CD4-positive, alpha-beta memory T cell (primary cell): ENCODE data around the gene WDR5B. TPM values are rescaled to one million over a fixed set of nuclear protein-coding genes. Genes with fewer than 3 reads are reported as not detected.

Experiments
- CTCF ChIA-PET: fragments of 350-600 bp; sonication (Branson Sonifier 250); formaldehyde crosslinking; loops from one replicate; lab custom pipeline; 2021; ENCODE audit warnings: inconsistent platforms; ENCODE audit not compliant: partially characterized antibody; lab: Charles Lee
- POLR2A ChIA-PET: fragments of 350-600 bp; sonication (Branson Sonifier 250); formaldehyde crosslinking; loops from one replicate; lab custom pipeline; 2021; ENCODE audit not compliant: partially characterized antibody; lab: Charles Lee
- DNase-seq, 5 donors: peaks; one replicate each; pipeline versions ENCODE4 v3.0.0 to v3.0.0-alpha.2; 2020 to 2022; ENCODE audit warnings: mixed read lengths in 1 of 5
- H3K27ac ChIP-seq: one replicate; pipeline ENCODE4 v1.7.0; 2013; ENCODE audit warnings: low read depth, low read length
- H3K27me3 ChIP-seq: 2 replicates; pipeline ENCODE4 v1.7.0; 2013; ENCODE audit warnings: mild to moderate bottlenecking, low read length, moderate library complexity; ENCODE audit not compliant: insufficient read depth
- H3K36me3 ChIP-seq: 2 replicates; pipeline ENCODE4 v1.7.0; 2013; ENCODE audit warnings: mild to moderate bottlenecking, low read length, moderate library complexity; ENCODE audit not compliant: insufficient read depth
- H3K4me1 ChIP-seq: 2 replicates; pipeline ENCODE4 v1.7.0; 2013; ENCODE audit warnings: mild to moderate bottlenecking, low read length, moderate library complexity; ENCODE audit not compliant: insufficient read depth
- H3K4me3 ChIP-seq, 2 donors: one replicate each; pipeline ENCODE4 v1.7.0; 2013; ENCODE audit warnings: low read length in 2 of 2, mild to moderate bottlenecking in 1 of 2
- H3K9me3 ChIP-seq, 2 donors: one replicate each; pipeline ENCODE4 v1.7.0; 2013; ENCODE audit warnings: low read length in 2 of 2, control low read depth in 1 of 2; ENCODE audit not compliant: control insufficient read depth in 1 of 2
- H3K27ac Mint-ChIP-seq, 7 donors: one replicate each; pipeline ENCODE4 v1.8.0; 2020 to 2021; ENCODE audit warnings: mixed read lengths in 7 of 7, mild to moderate bottlenecking in 6 of 7, inconsistent platforms in 3 of 7, moderate library complexity in 3 of 7
- H3K27me3 Mint-ChIP-seq, 2 donors: one replicate each; pipeline ENCODE4 v1.8.0; 2020 to 2021; ENCODE audit warnings: mixed read lengths in 2 of 2
- H3K36me3 Mint-ChIP-seq, 2 donors: one replicate each; pipeline ENCODE4 v1.8.0; 2020 to 2021; ENCODE audit warnings: mixed read lengths in 2 of 2, inconsistent platforms in 1 of 2, mild to moderate bottlenecking in 1 of 2
- H3K4me1 Mint-ChIP-seq, 4 donors: one replicate each; pipeline ENCODE4 v1.8.0; 2020 to 2021; ENCODE audit warnings: mixed read lengths in 4 of 4, mild to moderate bottlenecking in 1 of 4
- H3K4me3 Mint-ChIP-seq, 8 donors: one replicate each; pipeline ENCODE4 v1.8.0; 2020 to 2021; ENCODE audit warnings: mixed read lengths in 8 of 8, mild to moderate bottlenecking in 7 of 8, moderate library complexity in 6 of 8, inconsistent platforms in 3 of 8
- H3K9me3 Mint-ChIP-seq, 8 donors: one replicate each; pipeline ENCODE4 v1.8.0; 2020 to 2021; ENCODE audit warnings: mixed read lengths in 8 of 8, mild to moderate bottlenecking in 5 of 8, inconsistent platforms in 3 of 8, moderate library complexity in 1 of 8
- intact Hi-C: fragments of 100-400 bp; cut with micrococcal nuclease; formaldehyde crosslinking; loops from one replicate; pipeline ENCODE4 v1.15.1; 2023
- polyA plus RNA-seq, 2 donors: library from polyadenylated mRNA; unstranded; fragments of 300-500 nt; fragmentation: Illumina TruSeq; gene quantifications; one replicate each; pipeline ENCODE4 v1.2.3, GENCODE V29; 2021
- total RNA-seq, 2 experiments: library from RNA; stranded (reverse); gene quantifications; one replicate each; pipeline ENCODE4 v1.2.3, GENCODE V29; 2021

The WDR5B gene
- 10 to 100 TPM; 19.2 to 19.4 TPM for total RNA-seq
- 1 to 10 TPM; 1.0 to 2.3 TPM for polyA plus RNA-seq

DNA sequence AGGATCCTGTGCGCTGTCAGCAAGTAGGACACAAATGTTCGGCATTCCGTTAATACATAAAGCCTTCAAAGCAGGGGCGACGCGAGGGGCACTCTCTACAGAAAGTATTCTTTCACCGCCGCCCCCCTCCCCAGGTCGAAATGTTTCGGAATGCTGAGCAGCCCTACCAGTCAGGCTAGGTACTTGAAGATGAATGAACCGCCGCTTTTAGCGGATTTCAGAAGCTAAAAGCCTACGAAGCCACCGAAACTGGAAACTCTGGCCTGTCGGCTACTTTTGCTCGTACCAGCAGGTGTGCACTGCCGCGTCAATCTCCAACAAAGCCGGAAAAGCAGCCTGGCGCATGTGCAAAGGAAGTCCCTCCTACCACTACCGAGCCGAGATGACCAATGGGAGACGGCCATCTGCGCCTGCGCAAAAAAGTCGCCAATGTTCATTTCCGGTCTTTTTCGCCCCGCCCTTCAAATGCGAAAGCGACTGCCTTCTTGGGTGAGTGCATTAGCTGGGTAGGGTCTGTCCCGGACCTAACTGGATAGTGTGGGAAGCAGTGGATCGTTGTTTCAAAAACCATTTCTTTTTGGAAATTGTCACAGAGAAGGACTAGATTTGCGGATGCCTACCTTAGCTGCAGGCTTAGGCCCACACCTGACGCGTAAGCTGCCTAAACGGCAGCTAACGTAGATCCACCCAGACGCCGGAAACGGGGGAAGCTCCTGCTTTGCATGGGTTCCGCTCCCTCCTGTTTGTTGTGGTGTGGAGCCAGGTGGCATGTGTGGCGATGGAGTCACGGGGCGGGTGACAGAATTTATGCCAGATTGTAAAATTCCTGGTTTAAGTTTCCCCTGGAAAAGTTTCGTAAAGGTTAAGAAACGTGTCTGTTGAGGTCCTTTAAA is at the start of gene WDR5B:
WDR5B (minus strand) TSS at position 301 of the 893 bp plus-strand sequence. CDS start 534 bp downstream, outside the sequence.
- Mint-ChIP-seq H3K27ac (peak within 1 kb of the TSS; percentile 97 to 100 (median 100)), H3K4me1 (peaks cover 38 to 71% (median 49%) of the 10 kb centered on the region in 4 donors), H3K27me3 (no peaks in the 10 kb centered on the region), H3K4me3 (peak within 1 kb of the TSS; percentile 96 to 100 (median 98)), H3K9me3 (peaks cover 0 to 4% (median 0%) of the 10 kb centered on the region in 8 donors), H3K36me3 (peaks cover 7 to 37% of the 10 kb centered on the region in 2 donors)
- Histone ChIP-seq H3K4me1 (peaks cover 35% of the 10 kb centered on the region), H3K27me3 (no peaks in the 10 kb centered on the region), H3K27ac (peak within 1 kb of the TSS; percentile 93), H3K4me3 (peak within 1 kb of the TSS; percentile 61 to 63), H3K36me3 (peaks cover 14% of the 10 kb centered on the region), H3K9me3 (no peaks in the 10 kb centered on the region)
- intact Hi-C loops = loop anchor here (1.0 to 10.0 kb wide), 12 partner anchors 23 to 1169 kb away; partner anchors contain the start of genes DTX3L, EAF2, FAM162A and GOLGB1
- peak; percentile 98 to 99 (median 99) for DNase-seq
- ChIA-PET CTCF (interaction anchor here (1.0 to 4.5 kb wide), 7 partner anchors 11 to 271 kb away, joined by 3 to 33 read pairs (median 4); partner anchors contain the start of genes FAM162A, MIX23 and PARP14), POLR2A (interaction anchor here (0.6 to 5.7 kb wide), 31 partner anchors 9 to 870 kb away, joined by 3 to 108 read pairs (median 4); partner anchors contain the start of genes DTX3L, EAF2, FAM162A and GOLGB1)

DNA sequence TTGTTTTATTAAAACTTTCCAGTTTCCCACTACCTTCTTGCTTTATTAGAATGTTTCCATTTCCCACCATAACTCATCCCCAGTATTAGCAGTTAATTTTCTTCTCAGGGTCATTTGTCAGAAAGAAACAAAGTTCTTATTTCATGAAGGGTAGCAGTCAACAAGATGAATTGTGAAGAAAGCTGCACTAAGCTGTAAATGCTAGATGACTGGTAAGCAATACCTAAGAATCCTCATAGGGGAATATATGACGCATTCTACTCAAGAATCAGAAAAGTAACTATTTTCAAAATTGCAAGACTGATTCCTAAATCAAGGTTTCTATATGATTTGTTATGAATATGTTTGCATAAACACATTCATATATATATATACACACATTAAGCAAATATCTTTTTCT is 48.8 kb upstream of the WDR5B start:
- CTCF ChIA-PET = no interaction called here
- Mint-ChIP-seq H3K27ac (peak overlapping the region in 2 of 7 donors; percentile 5 to 66), H3K9me3 (no peaks in the 10 kb centered on the region), H3K36me3 (peaks cover 26 to 46% of the 10 kb centered on the region in 2 donors), H3K4me3 (no peak overlapping the region), H3K27me3 (no peaks in the 10 kb centered on the region), H3K4me1 (peaks cover 14 to 22% (median 19%) of the 10 kb centered on the region in 4 donors)
- Histone ChIP-seq H3K4me3 (no peak overlapping the region), H3K27me3 (no peaks in the 10 kb centered on the region), H3K4me1 (peaks cover 8% of the 10 kb centered on the region), H3K27ac (no peak overlapping the region), H3K36me3 (peaks cover 6% of the 10 kb centered on the region), H3K9me3 (no peaks in the 10 kb centered on the region)
- DNase-seq = no peak
- intact Hi-C loops = loop anchor here (5.0 kb wide), 1 partner anchor 48 kb away; the partner anchor contains the start of gene KPNA1
- POLR2A ChIA-PET = no interaction called here

DNA sequence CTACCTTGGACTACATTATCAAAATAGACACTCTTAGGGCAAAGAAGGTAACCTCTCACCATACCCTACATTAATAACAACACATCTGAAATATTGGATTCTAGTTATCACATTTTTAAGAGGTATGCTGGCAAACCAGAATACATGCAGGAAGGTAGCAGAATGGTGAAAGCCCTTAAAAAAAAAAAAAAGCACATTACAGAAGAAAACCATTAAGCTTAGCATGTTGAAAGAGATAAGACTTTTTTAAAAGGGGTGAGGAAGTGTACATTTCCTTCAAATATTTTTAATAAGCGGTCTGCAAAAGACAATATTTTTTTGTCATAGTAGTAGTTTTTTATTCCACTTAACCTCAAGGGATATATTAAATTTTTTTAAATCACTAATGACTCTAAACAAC is 46.5 kb upstream of the WDR5B start:
- POLR2A ChIA-PET = no interaction called here
- Histone ChIP-seq H3K27me3 (no peaks in the 10 kb centered on the region), H3K36me3 (peaks cover 22% of the 10 kb centered on the region), H3K9me3 (no peaks in the 10 kb centered on the region), H3K4me3 (no peak overlapping the region), H3K27ac (no peak overlapping the region), H3K4me1 (no peaks in the 10 kb centered on the region)
- CTCF ChIA-PET = interaction anchor here (0.6 kb wide), 1 partner anchor 23 kb away, joined by 3 read pairs; no protein-coding TSS in a partner anchor
- no peak for DNase-seq
- Mint-ChIP-seq H3K4me1 (peaks cover 0 to 7% (median 3%) of the 10 kb centered on the region in 4 donors), H3K27ac (no peak overlapping the region), H3K36me3 (peaks cover 36 to 64% of the 10 kb centered on the region in 2 donors), H3K27me3 (no peaks in the 10 kb centered on the region), H3K9me3 (no peaks in the 10 kb centered on the region), H3K4me3 (no peak overlapping the region)
- intact Hi-C loops = no loop called here

DNA sequence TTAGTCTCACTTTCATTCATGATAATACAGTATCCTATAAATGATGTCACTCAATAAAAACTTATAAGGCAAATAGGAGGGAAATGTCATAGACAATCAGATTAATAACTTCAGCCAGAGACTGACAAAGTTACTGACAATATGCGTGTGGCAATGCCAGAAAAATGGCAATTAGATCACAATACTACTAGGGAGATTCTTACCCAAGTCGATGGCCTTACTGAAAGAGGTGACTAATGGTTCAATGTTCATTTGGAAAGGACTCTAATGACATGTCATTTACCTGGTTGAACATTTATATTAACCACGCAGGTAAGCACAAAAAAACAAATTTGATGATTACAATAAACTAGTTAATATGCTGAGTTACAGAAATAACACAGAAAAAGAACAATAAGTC is 45.9 kb upstream of the WDR5B start:
- POLR2A ChIA-PET = no interaction called here

GRCh38 chr3:122458992-122459391 is 43.1 kb upstream of the WDR5B start:
- POLR2A ChIA-PET = interaction anchor here (0.6 kb wide), 1 partner anchor 55 kb away, joined by 3 read pairs; no protein-coding TSS in a partner anchor
- peaks cover 34% of the 10 kb centered on the region for H3K36me3 ChIP-seq
- no peaks in the 10 kb centered on the region for H3K27me3 Mint-ChIP-seq

More for the DNA sequence above, 45.9 kb upstream of the WDR5B start:
- H3K4me3 Mint-ChIP-seq = no peak overlapping the region
- no peaks in the 10 kb centered on the region for H3K27me3 ChIP-seq
- peaks cover 32 to 66% of the 10 kb centered on the region in 2 donors for H3K36me3 Mint-ChIP-seq
- H3K4me1 ChIP-seq = no peaks in the 10 kb centered on the region
- H3K9me3 Mint-ChIP-seq = no peaks in the 10 kb centered on the region
- intact Hi-C loops = no loop called here
- peaks cover 0 to 6% (median 1%) of the 10 kb centered on the region in 4 donors for H3K4me1 Mint-ChIP-seq
- H3K9me3 ChIP-seq = no peaks in the 10 kb centered on the region
- H3K4me3 ChIP-seq = no peak overlapping the region
- DNase-seq = no peak
- H3K36me3 ChIP-seq = peaks cover 27% of the 10 kb centered on the region
- no peak overlapping the region for H3K27ac ChIP-seq
- H3K27me3 Mint-ChIP-seq = no peaks in the 10 kb centered on the region
- H3K27ac Mint-ChIP-seq = peak overlapping the region in 3 of 7 donors; percentile 32 to 59 (median 53)
- CTCF ChIA-PET = interaction anchor here (0.6 kb wide), 1 partner anchor 23 kb away, joined by 3 read pairs; no protein-coding TSS in a partner anchor

GRCh38 chr3:122457706-122458105 is 41.8 kb upstream of the WDR5B start:
- peaks cover 0 to 6% (median 1%) of the 10 kb centered on the region in 4 donors for H3K4me1 Mint-ChIP-seq
- ChIA-PET POLR2A (interaction anchor here (0.8 kb wide), 1 partner anchor 74 kb away, joined by 4 read pairs; the partner anchor contains the start of gene FAM162A), CTCF (interaction anchor here (1.2 kb wide), 1 partner anchor 83 kb away, joined by 3 read pairs; no protein-coding TSS in a partner anchor)
- H3K9me3 Mint-ChIP-seq = no peaks in the 10 kb centered on the region
- peaks cover 42% of the 10 kb centered on the region for H3K36me3 ChIP-seq
- no peak overlapping the region for H3K27ac ChIP-seq
- H3K27me3 ChIP-seq = no peaks in the 10 kb centered on the region
- H3K4me1 ChIP-seq = no peaks in the 10 kb centered on the region
- H3K27me3 Mint-ChIP-seq = no peaks in the 10 kb centered on the region
- H3K36me3 Mint-ChIP-seq = peaks cover 41 to 68% of the 10 kb centered on the region in 2 donors
- no peak overlapping the region for H3K4me3 Mint-ChIP-seq
- no peaks in the 10 kb centered on the region for H3K9me3 ChIP-seq
- no peak overlapping the region for H3K4me3 ChIP-seq
- intact Hi-C loops = no loop called here
- peak overlapping the region in 4 of 7 donors; percentile 23 to 75 (median 48) for H3K27ac Mint-ChIP-seq
- no peak for DNase-seq

More at GRCh38 chr3:122458992-122459391, 43.1 kb upstream of the WDR5B start:
- Mint-ChIP-seq H3K4me3 (no peak overlapping the region), H3K4me1 (peaks cover 0 to 6% (median 1%) of the 10 kb centered on the region in 4 donors), H3K36me3 (peaks cover 42 to 73% of the 10 kb centered on the region in 2 donors), H3K9me3 (no peaks in the 10 kb centered on the region), H3K27ac (peak overlapping the region in 3 of 7 donors; percentile 43 to 70 (median 55))
- no peak overlapping the region for H3K27ac ChIP-seq
- H3K4me1 ChIP-seq = no peaks in the 10 kb centered on the region
- no peaks in the 10 kb centered on the region for H3K9me3 ChIP-seq
- no peaks in the 10 kb centered on the region for H3K27me3 ChIP-seq
- intact Hi-C loops = no loop called here
- no peak overlapping the region for H3K4me3 ChIP-seq
- CTCF ChIA-PET = interaction anchor here (1.2 to 1.4 kb wide), 2 partner anchors 75 to 82 kb away, joined by 3 read pairs; partner anchors contain the start of gene FAM162A
- DNase-seq = no peak
